Measurements from ENCODE around the gene MGAT2.
"Not testable (repeated sequence)": the region's sequence is repeated elsewhere in the genome, so short reads cannot be mapped to it uniquely, and the experiment has no call there.

The MGAT2 gene

GRCh38 chr14:49612671-49613070 is 7.9 kb upstream of the MGAT2 start:
- no peak for DNase-seq

DNA sequence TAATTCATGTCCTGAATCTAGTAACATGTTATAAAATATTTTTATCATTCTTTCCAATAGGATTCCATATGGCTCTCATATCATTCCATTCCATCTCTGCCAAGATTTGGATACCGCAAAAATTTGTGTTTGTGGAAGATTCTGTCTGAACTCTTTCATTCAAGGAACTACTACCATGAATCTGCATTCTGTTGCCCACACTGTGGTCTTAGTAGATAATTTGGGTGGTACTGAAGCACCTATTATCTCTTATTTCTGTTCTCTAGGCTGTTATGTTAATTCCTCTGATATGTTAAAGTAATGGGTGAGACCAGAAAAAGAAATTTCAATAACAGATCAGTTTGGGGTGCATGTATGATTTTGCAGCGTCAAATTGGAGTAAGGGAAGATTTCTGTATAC is 6.4 kb upstream of the MGAT2 start:
- DNase-seq = no peak

- no peak for DNase-seq
These were observed 4.8 kb upstream of the MGAT2 start for GRCh38 chr14:49615776-49616175.

DNA sequence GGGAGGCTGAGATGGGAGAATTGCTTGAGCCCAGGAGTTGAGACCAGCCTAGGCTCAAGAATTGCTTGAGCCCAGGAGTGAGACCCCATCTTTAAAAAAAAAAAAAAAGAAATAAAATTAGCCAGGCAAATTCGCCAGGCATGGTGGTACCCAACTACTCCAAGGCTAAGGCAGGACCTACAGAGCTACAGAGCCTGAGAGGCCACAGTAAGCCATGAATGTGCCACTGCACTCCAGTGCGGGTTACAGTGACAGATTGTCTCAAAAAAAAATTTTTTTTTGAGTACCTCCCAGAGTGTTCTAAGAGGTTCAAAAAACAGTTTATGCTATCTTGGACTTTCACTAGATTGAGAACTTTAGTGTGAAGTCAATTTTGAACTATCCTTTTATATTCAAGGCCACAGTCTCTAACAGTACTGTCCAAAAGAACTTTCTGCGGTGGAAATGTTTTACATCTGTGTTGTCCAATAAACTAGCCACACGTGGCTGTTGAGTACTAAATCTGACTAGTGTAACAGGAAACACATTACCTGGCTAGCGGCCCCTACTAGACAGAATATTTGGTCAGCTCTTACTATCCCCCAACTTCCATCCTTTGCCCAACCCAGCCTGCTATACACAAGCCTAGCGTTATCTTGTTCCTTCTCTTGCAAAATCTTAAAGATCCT is 2.6 kb upstream of the MGAT2 start:
- DNase-seq = no peak

DNA sequence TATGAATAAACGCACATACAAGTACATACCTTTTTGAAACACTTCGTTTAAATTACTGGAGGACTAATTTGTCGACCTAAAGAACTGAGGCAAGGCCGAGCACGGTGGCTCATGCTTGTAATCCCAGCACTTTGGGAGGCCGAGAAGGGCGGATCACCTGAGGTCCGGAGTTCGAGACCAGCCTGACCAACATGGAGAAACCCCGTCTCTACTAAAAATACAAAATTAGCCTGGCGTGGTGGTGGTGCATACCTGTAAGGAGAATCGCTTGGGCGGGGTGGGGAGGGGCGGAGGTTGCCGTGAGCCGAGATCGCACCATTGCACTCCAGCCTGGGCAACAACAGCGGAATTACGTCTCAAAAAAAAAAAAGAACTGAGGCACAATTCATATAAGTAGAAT is 1.3 kb upstream of the MGAT2 start:
- peak; percentile 13 for DNase-seq

- no peak for DNase-seq
These were observed 869 bp upstream of the MGAT2 start for GRCh38 chr14:49619730-49620129.

GRCh38 chr14:49621114-49621881 is 699 bp downstream of the MGAT2 start:
- peak; percentile 13 for DNase-seq

DNA sequence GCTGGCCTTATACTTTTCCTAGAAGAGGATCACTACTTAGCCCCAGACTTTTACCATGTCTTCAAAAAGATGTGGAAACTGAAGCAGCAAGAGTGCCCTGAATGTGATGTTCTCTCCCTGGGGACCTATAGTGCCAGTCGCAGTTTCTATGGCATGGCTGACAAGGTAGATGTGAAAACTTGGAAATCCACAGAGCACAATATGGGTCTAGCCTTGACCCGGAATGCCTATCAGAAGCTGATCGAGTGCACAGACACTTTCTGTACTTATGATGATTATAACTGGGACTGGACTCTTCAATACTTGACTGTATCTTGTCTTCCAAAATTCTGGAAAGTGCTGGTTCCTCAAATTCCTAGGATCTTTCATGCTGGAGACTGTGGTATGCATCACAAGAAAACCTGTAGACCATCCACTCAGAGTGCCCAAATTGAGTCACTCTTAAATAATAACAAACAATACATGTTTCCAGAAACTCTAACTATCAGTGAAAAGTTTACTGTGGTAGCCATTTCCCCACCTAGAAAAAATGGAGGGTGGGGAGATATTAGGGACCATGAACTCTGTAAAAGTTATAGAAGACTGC is 1.5 kb downstream of the MGAT2 start:
- no peak for DNase-seq

DNA sequence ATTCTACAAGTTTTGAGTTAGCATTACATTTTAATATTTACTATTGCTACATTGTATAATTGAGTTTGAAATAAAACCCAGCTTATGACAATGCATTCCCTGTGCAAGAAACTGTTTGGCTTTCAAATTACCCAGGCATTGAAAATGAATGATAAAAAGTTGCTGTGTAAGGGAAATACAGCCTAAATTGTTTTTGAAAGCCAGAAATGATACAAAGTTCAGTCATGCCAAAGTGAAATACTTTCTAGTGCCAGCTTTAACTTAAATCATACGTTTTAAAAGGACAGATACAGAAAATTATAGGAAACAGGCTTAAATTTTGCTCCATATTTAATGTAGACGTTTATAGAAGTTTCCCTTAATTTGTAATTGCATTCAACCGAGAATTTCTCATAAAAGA is 2.8 kb downstream of the MGAT2 start:
- no peak for DNase-seq

DNA sequence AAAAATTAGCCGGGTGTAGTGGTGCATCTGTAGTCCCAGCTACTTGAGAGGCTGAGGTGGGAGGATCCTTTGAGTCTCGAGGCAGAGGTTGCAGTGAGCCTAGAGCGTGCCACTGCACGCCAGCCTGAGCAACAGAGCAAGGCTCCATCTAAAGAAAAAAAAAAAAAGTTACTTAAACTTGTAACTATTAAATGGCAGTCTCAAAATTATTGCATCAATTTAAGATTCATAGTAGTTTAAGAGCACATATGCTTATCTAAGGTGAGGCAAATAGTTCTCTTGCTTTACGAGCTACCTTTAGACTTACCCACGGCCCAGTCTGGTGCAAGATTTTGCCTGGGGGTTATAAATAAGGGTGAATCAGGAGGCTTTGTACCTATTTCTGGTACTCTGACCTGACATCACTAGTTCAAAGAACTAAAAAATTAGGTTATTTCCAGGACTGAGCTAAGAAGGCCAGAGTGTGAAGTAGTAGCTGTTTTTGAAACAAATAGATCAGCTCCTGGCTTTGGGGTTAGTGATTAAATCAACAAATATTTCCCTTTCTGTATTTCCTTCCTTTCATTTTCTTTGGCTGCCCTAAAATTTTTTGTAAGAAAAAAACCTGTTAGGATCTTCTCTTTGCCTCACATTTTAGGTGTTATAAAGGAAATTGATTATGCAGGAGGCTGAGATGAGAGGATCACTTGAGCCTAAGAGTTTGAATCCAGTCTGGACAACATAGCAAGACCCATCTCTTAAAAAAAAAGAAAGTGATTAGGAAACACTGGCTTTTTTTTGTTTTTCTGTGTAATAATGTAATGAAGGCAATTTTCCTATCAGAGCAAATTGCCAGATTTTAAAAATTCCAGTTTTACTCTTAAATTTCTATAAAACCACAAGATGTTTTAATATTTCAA is 3.6 kb downstream of the MGAT2 start:
- DNase-seq = peak; percentile 69

DNA sequence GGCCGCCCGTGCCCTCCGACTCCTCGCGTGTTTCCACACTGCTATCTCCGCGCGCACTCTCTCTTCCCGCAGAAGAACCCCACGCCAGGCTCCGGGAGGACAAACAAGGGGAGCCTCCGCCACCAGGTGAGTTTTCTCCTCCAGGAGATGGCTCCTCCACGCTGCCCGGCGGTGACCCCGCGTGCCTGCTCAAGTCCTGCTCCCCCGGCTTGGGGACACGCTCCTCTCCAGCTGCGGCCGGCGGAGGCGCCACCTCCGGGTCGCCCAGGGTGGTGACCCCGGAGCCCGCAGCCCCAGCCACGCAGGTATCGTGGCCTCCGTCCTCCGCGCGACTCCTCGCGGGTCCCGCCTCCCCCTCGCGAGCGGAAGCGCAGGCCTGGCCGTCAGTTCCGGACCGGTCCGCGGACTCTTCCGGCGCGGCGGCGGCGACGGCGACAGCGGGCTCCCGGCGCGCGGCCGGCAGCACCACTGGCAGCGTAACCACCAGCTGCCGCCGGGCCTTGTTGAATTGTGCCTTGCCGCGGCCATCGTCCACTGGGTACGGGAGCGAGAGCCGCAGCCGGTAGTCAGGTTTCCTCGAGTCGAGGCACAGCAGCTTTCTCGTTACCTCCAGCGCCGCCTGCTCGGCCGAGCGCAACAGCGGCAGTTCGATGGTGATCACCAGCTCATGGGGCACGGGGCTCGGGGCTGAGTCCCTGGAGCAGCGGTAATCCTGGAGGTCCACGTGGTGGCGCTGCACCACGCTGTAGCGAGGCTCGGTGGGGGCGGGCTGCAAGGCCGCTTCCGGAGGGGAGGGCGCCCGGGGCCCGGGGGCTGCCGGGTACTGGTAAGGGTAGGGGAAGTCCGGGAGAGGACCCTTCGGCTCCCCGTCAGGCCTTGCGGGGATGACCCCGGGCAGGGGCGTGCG is 13.3 kb downstream of the MGAT2 start:
- peak; percentile 95 for DNase-seq

GRCh38 chr14:49634547-49635334 is 14.1 kb downstream of the MGAT2 start, which contains the start of gene DNAAF2:
Gene DNAAF2 (minus strand): TSS chr14:49635244. CDS start chr14:49635149, 95 bp downstream.
- DNase-seq = peak; percentile 81

DNA sequence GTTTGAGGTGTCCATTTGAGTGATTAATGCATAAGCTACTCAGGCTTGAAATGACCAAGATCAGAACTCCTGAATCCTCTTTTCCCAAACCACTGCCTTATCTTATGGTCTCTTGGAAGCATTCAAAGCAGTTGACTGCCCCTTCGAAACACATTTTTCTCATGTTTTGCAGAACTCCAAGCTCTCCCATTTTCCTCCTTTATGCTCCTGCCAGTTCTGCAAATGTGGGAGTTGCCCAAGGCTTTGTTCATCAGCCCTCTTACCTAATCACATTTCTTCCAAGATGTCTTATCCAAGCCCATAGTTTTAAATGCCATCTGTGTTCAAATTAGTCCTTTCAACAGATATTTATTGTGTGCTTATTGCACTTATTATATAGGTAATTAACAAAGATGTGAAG is 16.3 kb downstream of the MGAT2 start:
- no peak for DNase-seq

DNA sequence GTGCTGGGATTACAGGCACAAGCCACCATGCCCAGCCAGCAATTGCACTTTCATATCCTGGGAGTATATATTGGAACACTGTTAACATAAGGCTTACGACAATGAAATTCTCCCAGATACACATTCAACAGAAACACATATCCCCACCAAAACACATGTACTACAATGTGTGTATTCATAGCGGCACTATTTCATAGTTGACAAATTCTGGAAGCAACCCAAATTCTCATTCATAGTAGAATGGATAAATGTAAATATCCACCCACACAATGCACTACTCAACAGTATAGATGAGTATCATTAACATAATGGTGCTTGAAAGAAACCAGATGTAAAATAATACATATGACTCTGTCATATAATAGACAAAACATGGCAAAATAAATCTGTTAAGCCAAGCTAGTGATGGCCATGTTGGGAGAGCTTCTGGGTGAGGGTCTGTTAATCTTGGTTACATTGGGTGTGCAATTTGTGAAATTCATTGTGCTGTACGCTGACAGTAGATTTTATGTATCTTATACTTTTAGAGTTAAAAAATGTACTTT is 17.0 kb downstream of the MGAT2 start:
- no peak for DNase-seq

- DNase-seq = no peak
These were observed 20.2 kb downstream of the MGAT2 start for GRCh38 chr14:49640540-49641417.

- no peak for DNase-seq
These were observed 21.1 kb downstream of the MGAT2 start for GRCh38 chr14:49641697-49642129.

- DNase-seq = no peak
These were observed 21.6 kb downstream of the MGAT2 start for GRCh38 chr14:49642163-49642562.

GRCh38 chr14:49653508-49653907 is 32.9 kb downstream of the MGAT2 start:
- no peak for DNase-seq

DNA sequence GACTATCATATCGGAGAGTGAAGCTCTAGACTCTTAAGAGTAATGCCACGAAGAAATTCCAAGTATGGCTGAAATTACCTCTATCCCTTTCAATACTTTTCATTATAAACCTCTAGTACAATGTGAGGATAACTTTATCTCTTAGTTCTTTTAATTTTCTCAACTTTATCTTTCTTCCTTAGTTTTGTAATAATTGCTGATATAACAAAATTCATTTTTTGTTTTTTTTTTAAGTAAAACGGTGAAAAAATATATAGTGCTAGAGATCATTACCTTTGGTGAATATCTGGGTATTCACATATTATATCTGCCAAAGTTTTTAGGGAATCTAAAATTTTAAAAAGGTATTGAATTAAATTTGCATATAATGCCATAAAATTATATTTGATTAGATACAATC is 33.9 kb downstream of the MGAT2 start:
- DNase-seq = no peak

DNA sequence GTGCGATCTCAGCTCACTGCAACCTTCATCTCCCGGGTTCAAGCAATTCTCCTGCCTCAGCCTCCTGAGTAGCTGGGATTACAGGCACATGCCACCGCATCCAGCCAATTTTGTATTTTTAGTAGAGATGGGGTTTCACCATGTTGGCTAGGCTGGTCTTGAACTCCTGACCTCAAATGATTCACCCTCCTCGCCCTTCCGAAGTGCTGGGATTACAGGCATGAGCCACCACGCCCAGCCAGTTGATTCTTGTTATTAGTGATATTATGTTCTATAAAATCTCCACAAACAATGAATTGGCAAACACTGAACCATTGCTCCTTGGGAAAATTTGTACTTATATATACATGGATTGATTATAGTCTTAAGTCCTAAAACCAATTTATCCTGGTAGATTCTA is 36.9 kb downstream of the MGAT2 start:
- DNase-seq = not testable (repeated sequence)
